Stimulated activated naive CD8-positive, alpha-beta T cell treated with anti-CD3 and anti-CD28 coated beads, Interleukin-15, amount 100 ng/mL, for 72 hours (primary cell): ENCODE data around the gene MACROD2.

ENCODE experiments used
- ATAC-seq: fragments of 150-1000 bp; cut with Tn5 transposase; 2 replicates; pipeline ENCODE4 v1.10.0; 2021; ENCODE audit warnings: mild to moderate bottlenecking, moderate library complexity
- DNase-seq, 2 donors: peaks; one replicate each; pipeline ENCODE4 v3.0.0; 2021 to 2022
- H3K27ac Mint-ChIP-seq, 2 donors: one replicate each; pipeline ENCODE4 v1.8.0; 2022; ENCODE audit warnings: mild to moderate bottlenecking in 2 of 2, mixed read lengths in 2 of 2, moderate library complexity in 2 of 2
- H3K27me3 Mint-ChIP-seq: one replicate; pipeline ENCODE4 v1.8.0; 2022; ENCODE audit warnings: mixed read lengths
- H3K4me1 Mint-ChIP-seq: one replicate; pipeline ENCODE4 v1.8.0; 2022; ENCODE audit warnings: mild to moderate bottlenecking, mixed read lengths
- H3K4me3 Mint-ChIP-seq, 2 donors: one replicate each; pipeline ENCODE4 v1.8.0; 2022; ENCODE audit warnings: mild to moderate bottlenecking in 2 of 2, mixed read lengths in 2 of 2, moderate library complexity in 1 of 2
- H3K9me3 Mint-ChIP-seq, 2 donors: one replicate each; pipeline ENCODE4 v1.8.0; 2022; ENCODE audit warnings: mixed read lengths in 2 of 2

Gene MACROD2

DNA sequence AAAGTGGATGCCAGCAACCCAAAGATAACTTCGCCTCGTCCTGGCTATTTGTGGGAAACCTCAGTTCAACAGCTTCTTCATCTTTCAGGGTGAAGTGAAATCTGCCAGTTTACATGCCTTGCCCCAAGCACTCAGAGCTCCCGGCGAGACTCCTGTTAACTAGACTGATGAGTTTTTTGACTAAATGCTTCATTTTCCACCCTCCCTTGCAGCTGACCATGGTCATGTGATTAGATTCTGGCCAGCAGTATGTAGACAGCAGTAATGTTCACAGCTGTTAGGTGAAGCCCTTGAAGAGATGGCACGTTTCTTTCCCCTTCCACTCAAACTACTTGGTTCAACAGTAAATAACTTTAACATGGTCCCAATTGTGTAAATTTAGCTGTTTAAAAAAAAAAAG, 1060.9 kb downstream of the MACROD2 start:
- Mint-ChIP-seq H3K4me3 (no peak overlapping the region), H3K9me3 (peaks cover 0 to 9% of the 10 kb centered on the region in 2 donors), H3K4me1 (no peaks in the 10 kb centered on the region), H3K27ac (no peak overlapping the region), H3K27me3 (no peaks in the 10 kb centered on the region)
- ATAC-seq (no peak), DNase-seq (no peak)

DNA sequence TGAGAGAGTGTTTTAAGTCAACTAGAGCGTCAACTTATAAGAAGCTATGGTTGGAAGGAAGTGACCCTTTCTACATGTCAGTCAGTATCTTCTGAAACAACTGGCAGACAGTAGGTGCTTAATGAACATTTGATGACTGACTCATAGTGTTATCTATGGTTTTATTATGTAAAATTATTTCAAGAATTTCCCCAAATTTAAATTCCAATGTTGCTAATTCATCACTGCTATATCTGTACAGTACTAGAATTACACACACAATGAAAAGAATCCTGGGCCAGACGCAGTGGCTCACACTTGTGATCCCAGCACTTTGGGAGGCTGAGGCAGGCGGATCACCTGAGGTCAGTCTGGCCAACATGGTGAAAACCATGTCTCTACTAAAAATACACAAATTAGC, 1063.5 kb downstream of the MACROD2 start:
- DNase-seq, result no peak
- no peak overlapping the region for H3K27ac Mint-ChIP-seq

DNA sequence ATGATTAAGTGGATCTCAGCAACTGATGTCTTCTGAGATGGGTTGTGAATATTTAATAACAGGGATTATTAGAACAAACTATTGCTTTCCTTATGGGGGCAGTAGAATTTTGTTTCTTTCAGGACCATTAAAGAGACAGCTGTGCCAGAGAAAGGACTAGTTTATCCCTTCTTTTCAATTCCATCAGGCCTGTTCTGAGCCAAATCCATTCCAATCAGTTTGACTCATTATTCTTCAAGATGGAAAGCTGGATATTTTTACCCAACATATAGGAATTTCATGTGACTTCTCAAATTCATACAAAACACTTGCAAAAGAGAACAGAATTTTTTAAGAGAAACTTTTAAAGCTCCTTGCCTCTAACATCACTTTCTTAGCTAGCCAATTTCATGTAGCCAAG, 1064.1 kb downstream of the MACROD2 start:
- Mint-ChIP-seq H3K27ac (no peak overlapping the region), H3K4me1 (no peaks in the 10 kb centered on the region), H3K9me3 (peaks cover 0 to 15% of the 10 kb centered on the region in 2 donors), H3K4me3 (no peak overlapping the region), H3K27me3 (no peaks in the 10 kb centered on the region)
- DNase-seq (no peak), ATAC-seq (no peak)

More for the DNA sequence above, 1063.5 kb downstream of the MACROD2 start:
- Mint-ChIP-seq H3K4me1 (no peaks in the 10 kb centered on the region), H3K4me3 (no peak overlapping the region), H3K27me3 (no peaks in the 10 kb centered on the region), H3K9me3 (peaks cover 0 to 15% of the 10 kb centered on the region in 2 donors)
- ATAC-seq, result no peak

DNA sequence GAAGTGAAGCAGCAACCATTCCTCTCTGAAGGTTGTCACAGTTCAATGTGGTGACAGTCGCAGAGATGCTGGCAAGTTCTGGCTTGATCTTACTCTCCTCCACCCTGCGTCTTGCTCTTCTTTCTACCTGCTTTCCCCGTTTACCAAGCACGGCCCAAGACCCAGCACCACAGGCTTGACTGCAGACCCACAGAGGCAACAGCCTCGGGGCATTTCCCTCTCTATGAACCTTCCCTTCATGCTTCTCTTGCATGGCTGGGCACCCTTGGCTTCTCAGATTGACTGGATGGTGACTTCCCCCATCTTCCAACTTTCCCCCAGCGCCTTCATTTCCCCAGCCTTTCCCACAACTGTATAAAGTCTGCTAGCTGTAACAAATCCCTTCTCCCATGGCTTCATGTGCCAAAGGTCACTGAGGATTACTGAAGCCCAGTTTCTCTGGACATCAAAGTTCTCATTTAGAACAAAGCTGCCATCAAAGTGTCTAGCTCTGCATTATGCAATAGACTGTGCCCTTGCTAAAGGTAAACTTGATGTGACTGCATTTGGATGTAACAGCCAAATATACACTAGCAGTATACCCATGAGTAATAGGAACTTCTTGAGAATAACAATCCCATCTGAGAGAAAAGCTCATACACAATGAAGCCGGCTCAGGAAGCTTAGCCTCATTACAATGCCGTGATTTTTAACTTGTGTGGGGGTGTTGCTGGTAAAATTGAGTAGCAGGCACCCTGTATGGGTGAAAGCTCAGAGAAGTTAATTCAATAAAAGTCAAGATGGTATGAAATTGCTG, 1065.1 kb downstream of the MACROD2 start:
- Mint-ChIP-seq H3K4me3 (no peak overlapping the region), H3K27ac (no peak overlapping the region), H3K9me3 (peaks cover 0 to 15% of the 10 kb centered on the region in 2 donors), H3K4me1 (no peaks in the 10 kb centered on the region), H3K27me3 (no peaks in the 10 kb centered on the region)
- ATAC-seq, result no peak
- no peak for DNase-seq

DNA sequence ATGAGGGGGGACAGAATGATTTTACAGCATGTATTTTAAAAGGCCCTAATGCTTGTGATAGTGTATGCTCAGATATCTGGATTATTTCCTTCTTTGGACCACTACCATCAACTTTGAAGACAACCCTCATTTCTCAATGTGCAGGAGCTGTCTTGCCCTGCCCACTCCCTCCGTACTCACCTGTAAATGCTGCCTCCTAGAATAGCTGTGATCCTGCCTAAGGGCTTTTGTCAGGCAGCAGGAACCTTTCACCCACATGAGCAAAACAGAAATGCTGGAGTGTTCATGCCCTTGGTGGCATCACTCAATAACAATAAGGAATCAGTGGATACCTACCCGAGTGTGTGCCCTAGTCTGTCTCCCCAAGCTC, 1065.7 kb downstream of the MACROD2 start:
- no peaks in the 10 kb centered on the region for H3K4me1 Mint-ChIP-seq
- DNase-seq (no peak), ATAC-seq (no peak)
- no peak overlapping the region for H3K4me3 Mint-ChIP-seq
- H3K27me3 Mint-ChIP-seq, result no peaks in the 10 kb centered on the region
- no peak overlapping the region for H3K27ac Mint-ChIP-seq
- H3K9me3 Mint-ChIP-seq, result peaks cover 0 to 15% of the 10 kb centered on the region in 2 donors

DNA sequence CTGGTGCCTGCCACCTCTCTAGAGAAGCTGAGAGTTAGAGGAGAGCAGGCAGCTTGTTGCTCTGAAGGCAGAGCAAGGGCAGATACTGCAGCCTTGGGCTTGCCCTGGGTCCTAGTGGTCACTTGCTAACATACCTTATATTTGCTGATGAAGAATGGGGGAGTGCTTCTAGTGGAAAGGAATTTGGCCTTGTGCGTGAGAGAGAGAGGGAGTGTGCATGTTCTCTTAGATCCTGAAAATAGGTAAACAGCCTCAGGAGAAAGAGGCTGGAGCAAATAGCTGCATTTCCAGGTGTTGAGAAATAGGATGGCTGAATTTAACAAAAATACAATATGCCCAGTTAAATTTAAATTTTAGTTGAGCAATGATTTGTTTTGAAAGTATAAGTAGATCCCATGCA, 1066.6 kb downstream of the MACROD2 start:
- ATAC-seq (no peak), DNase-seq (no peak)
- Mint-ChIP-seq H3K9me3 (peaks cover 0 to 15% of the 10 kb centered on the region in 2 donors), H3K27ac (no peak overlapping the region), H3K27me3 (no peaks in the 10 kb centered on the region), H3K4me3 (no peak overlapping the region), H3K4me1 (no peaks in the 10 kb centered on the region)

DNA sequence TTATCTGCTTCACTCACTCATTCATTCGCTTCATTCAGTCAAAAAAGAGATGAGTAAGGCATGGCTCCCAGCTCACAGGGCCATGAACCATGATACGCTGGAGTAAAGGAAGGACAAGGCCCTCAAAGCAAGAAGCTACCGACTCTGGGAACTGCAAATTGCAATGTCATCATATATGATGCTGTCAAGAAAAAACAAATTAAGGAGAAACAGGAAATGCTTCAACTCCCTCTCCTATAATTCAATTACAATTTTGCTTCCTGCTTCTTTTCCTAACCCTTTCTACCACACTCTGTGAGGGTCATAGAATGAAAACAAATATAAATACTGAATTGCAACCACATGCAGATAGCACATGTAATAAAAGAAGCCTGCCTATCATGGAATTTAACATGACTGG, 1067.8 kb downstream of the MACROD2 start:
- no peak for DNase-seq
- no peaks in the 10 kb centered on the region for H3K27me3 Mint-ChIP-seq
- no peaks in the 10 kb centered on the region for H3K4me1 Mint-ChIP-seq
- no peak overlapping the region for H3K4me3 Mint-ChIP-seq
- ATAC-seq, result no peak
- no peak overlapping the region for H3K27ac Mint-ChIP-seq
- peaks cover 0 to 15% of the 10 kb centered on the region in 2 donors for H3K9me3 Mint-ChIP-seq

DNA sequence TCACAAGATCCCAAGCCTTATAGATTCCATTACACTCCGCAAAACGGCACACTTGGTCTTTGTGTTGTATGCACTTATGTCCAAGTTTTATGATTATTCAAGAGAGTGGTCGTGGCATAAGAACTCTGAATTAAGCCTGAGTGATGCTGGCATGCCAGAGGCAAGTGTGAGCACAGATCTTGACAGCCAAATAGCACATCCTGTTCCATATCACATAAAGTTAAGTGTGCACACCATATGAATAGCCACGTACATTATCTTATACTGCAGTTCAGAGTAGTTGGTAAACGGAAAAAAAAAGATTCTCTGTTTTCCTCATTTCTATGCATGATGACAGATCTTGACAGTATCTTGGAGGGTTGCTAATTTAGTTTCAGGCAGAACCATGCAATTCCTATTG, 1069.4 kb downstream of the MACROD2 start:
- no peak for ATAC-seq
- Mint-ChIP-seq H3K4me1 (no peaks in the 10 kb centered on the region), H3K27ac (no peak overlapping the region), H3K9me3 (peaks cover 7 to 22% of the 10 kb centered on the region in 2 donors), H3K4me3 (no peak overlapping the region), H3K27me3 (no peaks in the 10 kb centered on the region)
- DNase-seq, result no peak

DNA sequence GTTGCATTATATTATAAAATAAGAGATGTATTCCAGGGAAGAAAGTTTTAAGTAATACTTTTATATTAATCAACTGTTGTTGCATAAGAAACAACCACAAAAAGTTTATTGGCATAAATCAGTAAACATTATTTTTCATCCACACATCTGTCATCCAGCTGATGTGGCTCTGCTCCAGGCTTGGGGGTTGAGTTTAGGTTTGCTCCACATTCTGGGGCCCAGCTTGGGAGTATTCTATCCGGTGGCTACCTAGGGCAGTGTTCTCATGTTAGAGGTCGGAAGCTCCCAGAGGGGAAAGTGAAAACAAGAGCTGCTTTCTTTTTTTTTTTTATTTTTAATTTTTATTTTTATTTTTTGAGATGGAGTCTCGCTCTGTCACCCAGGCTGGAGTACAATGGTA, 1070.5 kb downstream of the MACROD2 start:
- Mint-ChIP-seq H3K27ac (no peak overlapping the region), H3K4me3 (no peak overlapping the region), H3K4me1 (no peaks in the 10 kb centered on the region), H3K27me3 (no peaks in the 10 kb centered on the region), H3K9me3 (peaks cover 13 to 15% of the 10 kb centered on the region in 2 donors)
- no peak for ATAC-seq
- DNase-seq, result no peak

DNA sequence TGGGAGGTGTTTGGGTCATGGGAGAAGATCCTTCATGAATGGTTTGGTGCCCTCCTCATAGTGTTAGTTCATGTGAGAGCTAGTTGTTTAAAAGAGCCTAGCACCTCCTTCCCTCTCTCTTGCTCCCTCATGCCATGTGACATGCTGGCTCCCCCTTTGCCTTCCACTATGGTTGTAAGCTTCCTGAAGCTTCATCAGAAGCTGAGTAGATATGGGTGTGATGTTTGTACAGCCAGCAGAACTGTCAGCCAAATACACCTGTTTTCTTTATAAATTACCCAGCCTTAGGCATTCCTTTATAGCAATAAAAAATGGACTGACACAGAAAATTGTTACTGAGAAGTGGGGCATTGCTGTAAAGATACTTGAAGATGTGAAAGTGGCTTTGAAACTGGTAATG, 1073.2 kb downstream of the MACROD2 start:
- Mint-ChIP-seq H3K9me3 (peaks cover 8 to 15% of the 10 kb centered on the region in 2 donors), H3K4me3 (no peak overlapping the region), H3K27ac (no peak overlapping the region), H3K4me1 (no peaks in the 10 kb centered on the region), H3K27me3 (no peaks in the 10 kb centered on the region)
- ATAC-seq (no peak), DNase-seq (no peak)

DNA sequence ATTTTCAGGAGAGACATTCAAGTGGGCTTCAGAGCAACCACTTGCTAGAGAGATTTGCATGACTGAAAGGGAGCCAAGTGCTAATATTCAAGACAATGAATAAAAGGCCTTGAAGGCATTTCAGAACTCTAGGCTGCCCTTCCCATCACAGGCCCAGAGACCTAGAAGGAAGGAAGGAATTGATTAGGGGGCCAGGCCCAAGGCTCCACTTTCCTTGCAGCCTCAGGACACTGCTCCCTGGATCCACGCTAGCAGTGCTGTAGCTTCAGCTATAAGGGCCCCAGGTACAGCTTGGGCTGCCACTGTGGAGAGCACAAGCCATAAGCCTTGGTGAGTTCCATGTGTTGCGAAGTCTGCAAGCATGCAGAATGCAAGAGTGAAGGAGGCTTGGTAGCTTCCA, 1074.0 kb downstream of the MACROD2 start:
- DNase-seq (no peak), ATAC-seq (no peak)
- no peaks in the 10 kb centered on the region for H3K4me1 Mint-ChIP-seq

DNA sequence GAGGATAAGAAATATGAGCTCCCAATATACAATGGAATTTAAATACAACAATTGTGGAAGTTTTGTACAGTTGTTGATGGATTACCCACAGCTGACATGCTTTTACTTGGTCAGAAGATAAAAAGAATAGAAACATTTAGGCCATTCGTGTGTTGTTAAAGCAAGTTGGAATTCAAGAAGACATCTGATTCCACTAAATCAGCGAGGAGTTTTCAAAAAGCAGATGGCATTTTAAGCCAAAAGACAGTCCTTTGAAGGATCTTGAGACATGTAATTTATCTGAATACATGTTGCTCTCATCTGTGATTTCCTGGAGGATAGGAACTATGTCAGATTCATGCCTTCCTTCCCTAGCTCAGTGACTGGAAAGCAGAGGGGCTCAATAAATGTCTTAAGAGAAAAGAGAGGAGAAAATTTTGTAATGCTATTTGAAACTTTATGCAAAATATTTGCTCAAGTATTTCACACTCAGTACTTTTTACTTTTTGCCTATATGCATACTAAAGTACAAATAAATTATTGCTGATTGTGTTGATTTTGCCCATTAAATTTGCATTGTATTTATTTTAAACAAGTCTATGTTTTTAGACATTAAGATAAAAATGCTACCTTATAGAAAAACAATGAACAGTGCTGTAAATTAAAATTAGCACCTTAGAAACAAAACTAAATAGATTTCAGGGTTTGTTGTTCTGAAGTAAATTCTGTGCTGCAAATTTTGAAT, 1075.9 kb downstream of the MACROD2 start:
- H3K9me3 Mint-ChIP-seq, result peaks cover 8 to 15% of the 10 kb centered on the region in 2 donors
- no peak overlapping the region for H3K4me3 Mint-ChIP-seq
- no peaks in the 10 kb centered on the region for H3K4me1 Mint-ChIP-seq
- DNase-seq, result no peak
- H3K27ac Mint-ChIP-seq, result no peak overlapping the region
- H3K27me3 Mint-ChIP-seq, result no peaks in the 10 kb centered on the region
- ATAC-seq, result no peak

More for the DNA sequence above, 1074.0 kb downstream of the MACROD2 start:
- no peak overlapping the region for H3K27ac Mint-ChIP-seq
- H3K9me3 Mint-ChIP-seq, result peaks cover 8 to 15% of the 10 kb centered on the region in 2 donors
- H3K27me3 Mint-ChIP-seq, result no peaks in the 10 kb centered on the region
- no peak overlapping the region for H3K4me3 Mint-ChIP-seq

DNA sequence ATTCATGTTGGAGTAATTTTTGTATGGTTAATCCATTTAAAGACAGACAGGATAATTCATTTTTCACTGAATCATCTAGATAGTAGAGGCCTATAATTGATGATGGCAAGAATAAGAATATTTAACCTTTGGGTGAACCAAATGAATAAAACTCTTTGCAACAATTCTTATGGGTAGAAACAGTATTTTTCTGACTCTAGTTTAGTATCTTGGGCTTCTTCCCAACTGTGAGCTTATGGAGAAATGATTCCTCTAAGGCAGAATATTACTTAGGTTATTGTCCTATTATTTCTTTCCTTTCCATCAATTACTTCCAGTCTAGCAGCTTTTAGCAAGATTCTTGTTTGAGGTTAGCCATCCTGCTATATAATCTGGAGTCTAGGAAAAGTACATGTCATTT, 1077.0 kb downstream of the MACROD2 start:
- DNase-seq, result no peak
- no peaks in the 10 kb centered on the region for H3K27me3 Mint-ChIP-seq
- no peak overlapping the region for H3K4me3 Mint-ChIP-seq
- H3K27ac Mint-ChIP-seq, result no peak overlapping the region
- no peaks in the 10 kb centered on the region for H3K4me1 Mint-ChIP-seq
- ATAC-seq, result no peak
- peaks cover 8 to 15% of the 10 kb centered on the region in 2 donors for H3K9me3 Mint-ChIP-seq

DNA sequence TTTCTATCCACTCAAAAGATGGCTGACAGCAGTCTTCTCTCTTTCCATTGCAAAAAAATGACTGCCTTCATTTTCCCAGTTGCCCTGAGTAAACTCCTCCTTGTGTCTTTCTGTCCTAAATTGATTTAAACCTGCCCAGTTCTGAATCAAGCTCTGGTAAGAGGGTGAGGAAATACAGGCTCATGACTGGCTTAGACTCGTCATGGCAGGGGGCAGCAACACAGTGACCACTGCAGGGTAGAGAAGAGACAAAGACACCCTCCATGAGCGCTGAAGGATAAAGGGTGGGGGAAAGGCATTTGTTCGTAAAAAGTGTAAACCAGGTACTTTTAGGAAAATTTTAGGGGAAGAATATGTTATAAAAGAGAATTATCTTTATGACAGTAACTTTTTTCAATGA, 1080.3 kb downstream of the MACROD2 start:
- ATAC-seq (no peak), DNase-seq (no peak)
- Mint-ChIP-seq H3K27ac (no peak overlapping the region), H3K4me1 (no peaks in the 10 kb centered on the region), H3K9me3 (peaks cover 0 to under 1% of the 10 kb centered on the region in 2 donors), H3K27me3 (no peaks in the 10 kb centered on the region), H3K4me3 (no peak overlapping the region)

DNA sequence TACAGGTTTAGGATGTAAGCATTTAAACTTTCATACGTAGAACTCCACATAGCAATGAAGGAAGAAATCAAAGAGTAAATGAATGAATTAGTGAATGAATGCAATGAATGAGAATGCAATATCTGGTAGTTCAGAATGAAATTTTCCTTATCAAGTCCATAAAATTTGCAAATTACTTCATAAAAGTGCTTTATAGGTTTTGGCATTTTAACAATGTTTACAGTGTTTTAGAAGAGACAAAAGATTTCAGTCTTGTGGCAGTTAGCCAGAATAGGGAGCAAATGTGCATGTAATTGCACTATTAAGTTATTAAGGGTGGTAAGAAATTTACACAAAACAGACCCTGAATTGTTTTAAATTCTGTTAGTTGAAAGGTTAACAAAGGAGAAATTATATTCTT, 1081.5 kb downstream of the MACROD2 start:
- Mint-ChIP-seq H3K27me3 (no peaks in the 10 kb centered on the region), H3K4me1 (no peaks in the 10 kb centered on the region), H3K4me3 (no peak overlapping the region), H3K9me3 (no peaks in the 10 kb centered on the region), H3K27ac (no peak overlapping the region)
- DNase-seq (no peak), ATAC-seq (no peak)

DNA sequence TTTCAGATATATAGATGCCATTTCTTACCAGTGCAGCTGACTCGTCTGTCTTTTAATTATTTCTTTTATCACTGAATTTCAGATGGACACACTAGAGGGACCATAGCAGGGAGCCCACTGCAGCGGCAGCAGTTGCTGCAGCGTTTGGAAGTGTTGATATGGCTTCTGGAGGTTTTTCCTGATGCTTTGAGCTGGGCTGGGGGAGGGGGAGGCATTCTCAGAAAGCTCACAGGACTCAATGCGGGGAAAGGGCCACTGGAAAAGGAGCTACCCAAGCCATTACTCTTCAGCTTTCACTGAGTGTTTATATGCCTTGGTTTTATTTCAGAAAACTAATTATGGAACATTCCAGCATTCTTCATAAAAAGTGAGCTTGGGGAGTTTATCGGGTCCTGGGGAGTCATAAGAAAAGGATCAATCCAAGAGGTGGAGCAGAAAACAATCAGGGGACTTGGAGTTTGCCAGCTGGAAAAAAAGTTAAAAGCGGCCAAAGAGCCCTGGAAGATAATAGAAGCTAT, 1082.5 kb downstream of the MACROD2 start:
- Mint-ChIP-seq H3K27ac (no peak overlapping the region), H3K4me1 (no peaks in the 10 kb centered on the region), H3K4me3 (no peak overlapping the region), H3K9me3 (no peaks in the 10 kb centered on the region), H3K27me3 (no peaks in the 10 kb centered on the region)
- DNase-seq (no peak), ATAC-seq (no peak)
